K562 (cell line): ENCODE data around the gene SDF4. TPM values are rescaled to one million over a fixed set of nuclear protein-coding genes. Genes with fewer than 3 reads are reported as not detected.

Experiments
- ATAC-seq: fragments of 200-7000 bp; cut with Tn5 transposase; 3 replicates; pipeline ENCODE4 v1.9.1; 2020; ENCODE audit warnings: moderate library complexity
- BruUV-seq: library from RNA; stranded (reverse); fragments of 400-500 nt; replicated peaks from 2 replicates; lab custom pipeline; 2021; lab: Mats Ljungman, UMichigan
- CTCF ChIA-PET: fragments of 300-600 bp; formaldehyde crosslinking; extraction: SDS; loops from one replicate; lab custom pipeline; 2021; ENCODE audit warnings: low intra/inter-chr PET ratio; lab: Yijun Ruan, JAX
- POLR2A ChIA-PET: fragments of 300-600, 350-650 bp; sonication (Branson Sonifier 250); formaldehyde crosslinking; extraction: SDS; loops from one replicate; lab custom pipeline; 2021; ENCODE audit warnings: antibody characterized with exemption, inconsistent platforms; lab: Yijun Ruan, JAX
- DNase-seq, 4 experiments: peaks; one replicate each; pipeline versions ENCODE4 v3.0.0 to v3.0.0-alpha.2; 2011 to 2018; ENCODE audit warnings: low spot score in 3 of 4, mixed read lengths in 3 of 4; ENCODE audit errors: extremely low read depth in 1 of 4
- FAIRE-seq: peaks from 2 replicates; lab custom pipeline; 2011; peaks lifted over from hg19 to GRCh38; lab: Jason Lieb, UNC
- H2AFZ ChIP-seq: 2 replicates; pipeline ENCODE4 v1.6.0; 2011; ENCODE audit warnings: low read depth, low read length, control low read depth, inconsistent platforms
- H3K27ac ChIP-seq: fragments of 200-600 bp; 3 replicates; pipeline ENCODE4 v1.8.0; 2011; ENCODE audit warnings: low read depth, mild to moderate bottlenecking, control low read depth, inconsistent platforms, low read length, moderate library complexity, mixed read lengths; ENCODE audit errors: extremely low read depth
- H3K27me3 ChIP-seq, 2 experiments: fragments of 300-600 bp in 1 of 2; 2 replicates in 1 of 2; 3 replicates in 1 of 2; pipeline versions ENCODE4 v1.6.0 to v1.8.0; 2011; ENCODE audit warnings: inconsistent platforms in 2 of 2, low read length in 2 of 2, mild to moderate bottlenecking in 1 of 2, mixed read lengths in 1 of 2, moderate library complexity in 1 of 2; ENCODE audit not compliant: control insufficient read depth in 2 of 2, insufficient read depth in 2 of 2
- H3K36me3 ChIP-seq: fragments of 300-600 bp; 3 replicates; pipeline ENCODE4 v1.8.0; 2011; ENCODE audit warnings: mild to moderate bottlenecking, low read length, inconsistent platforms; ENCODE audit not compliant: control insufficient read depth, insufficient read depth
- H3K4me1 ChIP-seq, 2 experiments: fragments of 200-600 bp in 1 of 2; replicated peaks in 1 of 2; 2 replicates in 1 of 2; 3 replicates in 1 of 2; pipeline versions ENCODE4 v1.5.1 to v1.8.0; 2011; ENCODE audit warnings: inconsistent platforms in 2 of 2, low read length in 2 of 2, mild to moderate bottlenecking in 1 of 2, mixed read lengths in 1 of 2, moderate library complexity in 1 of 2; ENCODE audit not compliant: control insufficient read depth in 2 of 2, insufficient read depth in 2 of 2
- H3K4me2 ChIP-seq: 2 replicates; pipeline ENCODE4 v1.6.1; 2011; ENCODE audit warnings: low read length, control low read depth, inconsistent platforms, mixed read lengths; ENCODE audit not compliant: insufficient read depth
- H3K4me3 ChIP-seq: fragments of 200-600 bp; sonication (generic), shearing (Covaris generic); 2 replicates; pipeline ENCODE4 v1.5.1; 2016; ENCODE audit warnings: control low read depth, inconsistent platforms
- H3K79me2 ChIP-seq: fragments of 200-600 bp; 3 replicates; pipeline ENCODE4 v1.8.0; 2011; ENCODE audit warnings: low read length, inconsistent platforms; ENCODE audit not compliant: control insufficient read depth, insufficient read depth
- H3K9ac ChIP-seq, 2 experiments: 2 replicates each; pipeline versions ENCODE4 v1.6.0 to v1.6.1; 2011; ENCODE audit warnings: low read depth in 2 of 2, low read length in 2 of 2, control low read depth in 1 of 2, inconsistent platforms in 1 of 2, mild to moderate bottlenecking in 1 of 2, mixed read lengths in 1 of 2; ENCODE audit not compliant: insufficient read depth in 1 of 2
- H3K9me1 ChIP-seq: one replicate; pipeline ENCODE4 v1.6.0; 2011; ENCODE audit warnings: inconsistent platforms, mild to moderate bottlenecking, low read length, moderate library complexity; ENCODE audit not compliant: control insufficient read depth, insufficient read depth
- H3K9me3 ChIP-seq: replicated peaks from 2 replicates; pipeline ENCODE4 v1.5.1; 2011; ENCODE audit warnings: low read depth, low read length, inconsistent platforms; ENCODE audit not compliant: control insufficient read depth, insufficient read depth
- H4K20me1 ChIP-seq: replicated peaks from 2 replicates; pipeline ENCODE4 v1.6.1; 2011; ENCODE audit warnings: low read length, inconsistent platforms, mixed read lengths; ENCODE audit not compliant: control insufficient read depth, insufficient read depth
- ARNT ChIP-seq, 2 experiments: fragments of 450-650 bp; IDR thresholded peaks; 2 replicates each; pipeline ENCODE4 v1.6.1; 2016; ENCODE audit warnings: mild to moderate bottlenecking in 1 of 2
- BCL6 ChIP-seq: fragments of 250-450 bp; sonication (Bioruptor Pico); IDR thresholded peaks from 2 replicates; pipeline ENCODE4 v1.4.0; 2020
- CREBBP ChIP-seq: IDR thresholded peaks from one replicate; pipeline ENCODE4 v1.6.1; 2012; ENCODE audit warnings: low read depth, mild to moderate bottlenecking, control low read depth, inconsistent platforms, low read length
- DIDO1 ChIP-seq: fragments of 450-650 bp; IDR thresholded peaks from 2 replicates; pipeline ENCODE4 v1.6.1; 2016; ENCODE audit warnings: low read depth, missing biosample characterization, missing genetic modification characterization
- DNMT1 ChIP-seq: fragments of 450-650 bp; IDR thresholded peaks from 2 replicates; pipeline ENCODE4 v1.6.1; 2016; ENCODE audit warnings: antibody characterized with exemption, mild to moderate bottlenecking
- ESRRA ChIP-seq: fragments of 450-650 bp; IDR thresholded peaks from 2 replicates; pipeline ENCODE4 v1.6.1; 2014; ENCODE audit warnings: low read depth, mild to moderate bottlenecking, moderate library complexity, borderline replicate concordance
- FOS ChIP-seq: IDR thresholded peaks from 3 replicates; pipeline ENCODE4 v1.6.1; 2011; ENCODE audit not compliant: insufficient read length; ENCODE audit errors: extremely low read depth
- FOXJ2 ChIP-seq: fragments of 200-800 bp; sonication (Bioruptor generic); IDR thresholded peaks from 2 replicates; pipeline ENCODE4 v1.6.1; 2016; ENCODE audit warnings: missing genetic modification characterization, missing compliant biosample characterization
- HBP1 ChIP-seq: fragments of 450-650 bp; formaldehyde crosslinking; IDR thresholded peaks from 2 replicates; pipeline ENCODE4 v1.4.0; 2022; ENCODE audit warnings: missing genetic modification characterization
- KDM4B ChIP-seq, 2 experiments: fragments of 450-650 bp in 1 of 2; sonication (generic) in 1 of 2; IDR thresholded peaks; 2 replicates each; pipeline ENCODE4 v1.6.1; 2016 to 2017; ENCODE audit warnings: borderline replicate concordance in 2 of 2, antibody characterized with exemption in 1 of 2, low read depth in 1 of 2, mild to moderate bottlenecking in 1 of 2
- NCOA4 ChIP-seq: fragments of 450-650 bp; IDR thresholded peaks from 2 replicates; pipeline ENCODE4 v1.6.1; 2018; ENCODE audit warnings: mild to moderate bottlenecking; ENCODE audit not compliant: partially characterized antibody
- POU5F1 ChIP-seq: fragments of 150-350 bp; IDR thresholded peaks from 2 replicates; pipeline ENCODE4 v1.6.1; 2014; ENCODE audit warnings: borderline replicate concordance, low read length, low read depth, mild to moderate bottlenecking; ENCODE audit not compliant: partially characterized antibody
- PURB ChIP-seq: sonication (generic); formaldehyde crosslinking; IDR thresholded peaks from 2 replicates; pipeline ENCODE4 v1.9.0; 2021; ENCODE audit warnings: low read depth, mild to moderate bottlenecking, missing genetic modification reagents
- RBM34 ChIP-seq: fragments of 200-400 bp; formaldehyde crosslinking; IDR thresholded peaks from 2 replicates; pipeline ENCODE4 v1.6.1; 2018; ENCODE audit warnings: low read length, borderline replicate concordance; ENCODE audit not compliant: insufficient read depth
- WHSC1 ChIP-seq: IDR thresholded peaks from one replicate; pipeline ENCODE4 v1.6.1; 2012; ENCODE audit warnings: low read length, control low read depth, inconsistent platforms
- ZNF174 ChIP-seq: fragments of 250-450 bp; sonication (Bioruptor Pico); IDR thresholded peaks from 2 replicates; pipeline ENCODE4 v1.4.0; 2020; ENCODE audit warnings: mild to moderate bottlenecking
- ZNF347 ChIP-seq: fragments of 450-650 bp; formaldehyde crosslinking; IDR thresholded peaks from 2 replicates; pipeline ENCODE4 v1.4.0; 2020; ENCODE audit warnings: low read depth, mild to moderate bottlenecking, moderate library complexity
- ZNF57 ChIP-seq: fragments of 450-650 bp; formaldehyde crosslinking; IDR thresholded peaks from 2 replicates; pipeline ENCODE4 v1.4.0; 2020; ENCODE audit warnings: mild to moderate bottlenecking, moderate library complexity
- ZNF668 ChIP-seq: fragments of 250-450 bp; sonication (Bioruptor Pico); IDR thresholded peaks from 2 replicates; pipeline ENCODE4 v1.8.0; 2022; ENCODE audit warnings: mild to moderate bottlenecking, inconsistent platforms
- WGBS: fragments of 100-300 bp; shearing (Covaris generic); methylation state at CpG from one replicate; pipeline ENCODE4 v1.1.6; 2016; ENCODE audit warnings: low coverage, mixed read lengths; ENCODE audit not compliant: insufficient coverage; ENCODE audit errors: missing lambda C conversion rate; 5-methylcytosine and 5-hydroxymethylcytosine counted together
- in situ Hi-C: fragments of 300-500 bp; cut with MboI; formaldehyde crosslinking; loops from 4 replicates; pipeline ENCODE4 v1.15.0; 2018; ENCODE audit warnings: inconsistent platforms, mixed read lengths
- intact Hi-C: fragments of 100-400 bp; cut with micrococcal nuclease; formaldehyde crosslinking; loops from 2 replicates; pipeline ENCODE4 v1.14.2; 2022
- polyA plus RNA-seq, 8 experiments: library from polyadenylated mRNA; depleted of rRNA in 4 of 8; stranded (reverse) in 5 of 8; unstranded in 3 of 8; fragments of >200 nt; fragmentation: Nextera tagmentation in 2 of 8; fragmentation: Illumina TruSeq in 1 of 8; extraction: Ambion mirVana in 2 of 8; extraction: Trizol in 1 of 8; gene quantifications; 2 replicates each; pipeline versions ENCODE4 v1.2.1 to v1.2.3, GENCODE V29; 2011 to 2014; ENCODE audit warnings: inconsistent platforms in 1 of 8, missing spikeins in 1 of 8
- total RNA-seq, 7 experiments: library from RNA; depleted of rRNA in 6 of 7; stranded (reverse); fragments of >200 nt in 6 of 7; fragmentation: Illumina TruSeq in 2 of 7; extraction: Trizol in 2 of 7; gene quantifications; 2 replicates each; pipeline versions ENCODE4 v1.2.1 to v1.2.3, GENCODE V29; 2011 to 2021; ENCODE audit warnings: low replicate concordance in 1 of 7

The SDF4 gene
- total and polyA plus RNA-seq, 9 of the 15 experiments (the other 6 are each of a cell fraction or from before 2014, with no cell fraction given), result 0.35 to 160 (median 65.2) TPM

DNA sequence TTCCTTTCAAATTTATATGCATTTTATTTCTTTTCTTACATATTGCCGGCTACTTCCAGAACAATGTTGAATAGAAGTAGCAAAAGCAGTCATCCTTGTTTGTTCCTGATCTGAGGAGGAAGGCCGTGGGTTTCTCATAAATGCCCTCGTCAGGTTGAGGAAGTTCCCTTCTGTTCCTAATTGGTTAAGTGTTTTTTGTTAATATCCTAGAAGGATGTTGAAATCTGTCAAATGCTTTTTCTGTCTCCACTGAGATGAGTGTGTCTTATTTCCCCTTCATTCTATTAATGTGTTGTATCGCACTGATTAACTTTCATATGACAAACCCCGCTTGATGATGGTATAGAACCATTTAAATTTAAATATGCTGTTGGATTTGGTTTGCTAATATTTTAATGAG is 42.7 kb downstream of the SDF4 start:
- Histone ChIP-seq H4K20me1 (no peaks in the 10 kb centered on the region), H3K27ac (no peak overlapping the region), H3K4me3 (no peak overlapping the region), H3K79me2 (no peaks in the 10 kb centered on the region), H2AFZ (no peak overlapping the region), H3K9me3 (no peaks in the 10 kb centered on the region; the same call in 1 of the 2 replicates)
- BruUV-seq, result no TSS peak
- ChIA-PET POLR2A (no interaction called here), CTCF (no interaction called here)
- FAIRE-seq, result no peak
- in situ Hi-C loops, result no loop called here
- no peak for TF ChIP-seq ZNF174 (CRISPR knock-in tag)
- TF ChIP-seq NCOA4, result no peak
- TF ChIP-seq POU5F1, result no peak
- no peak for TF ChIP-seq KDM4B (IDR thresholded peaks at IDR 0.05; ENCODE audit: borderline replicate concordance in 2 of 2, low read depth in 1 of 2)
- TF ChIP-seq ZNF668 (CRISPR knock-in tag), result no peak
- TF ChIP-seq DIDO1, result no peak
- TF ChIP-seq WHSC1, result no peak
- TF ChIP-seq, all 486 proteins: peak for 0
- H3K4me2 ChIP-seq, result no peak overlapping the region
- H3K36me3 ChIP-seq, result no peaks in the 10 kb centered on the region
- WGBS, result 25% methylated on average over 5 of the region's 5 CpGs
- ATAC-seq, result no peak
- H3K27me3 ChIP-seq, result no peaks in the 10 kb centered on the region; a peak in 1 of 5 replicates
- peaks cover 10 to 16% of the 10 kb centered on the region in 2 experiments for H3K4me1 ChIP-seq
- intact Hi-C loops, result no loop called here
- H3K9ac ChIP-seq, result no peak overlapping the region
- no peak for DNase-seq
- H3K9me1 ChIP-seq, result no peaks in the 10 kb centered on the region

GRCh38 chr1:1187938-1188337 is 43.9 kb downstream of the SDF4 start:
- CTCF ChIA-PET, result no interaction called here
- H2AFZ ChIP-seq, result no peak overlapping the region
- H3K4me3 ChIP-seq, result no peak overlapping the region
- H3K9me3 ChIP-seq, result no peaks in the 10 kb centered on the region; the same call in 1 of the 2 replicates
- H3K9me1 ChIP-seq, result no peaks in the 10 kb centered on the region
- intact Hi-C loops, result no loop called here
- no peaks in the 10 kb centered on the region for H4K20me1 ChIP-seq
- in situ Hi-C loops, result no loop called here
- H3K4me1 ChIP-seq, result peaks cover 10 to 27% of the 10 kb centered on the region in 2 experiments
- H3K79me2 ChIP-seq, result no peaks in the 10 kb centered on the region
- no peak for DNase-seq
- no TSS peak for BruUV-seq
- H3K36me3 ChIP-seq, result no peaks in the 10 kb centered on the region
- H3K9ac ChIP-seq, result no peak overlapping the region
- H3K27ac ChIP-seq, result no peak overlapping the region
- ATAC-seq, result no peak
- FAIRE-seq, result no peak
- H3K4me2 ChIP-seq, result no peak overlapping the region
- POLR2A ChIA-PET, result interaction anchor here (0.6 to 0.9 kb wide), 2 partner anchors 10 to 16 kb away, joined by 3 to 4 read pairs; no protein-coding TSS in a partner anchor
- H3K27me3 ChIP-seq, result no peaks in the 10 kb centered on the region; a peak in 1 of 5 replicates
- TF ChIP-seq CREBBP, result no peak
- TF ChIP-seq ARNT (IDR thresholded peaks at IDR 0.05), result no peak
- no peak for TF ChIP-seq BCL6 (CRISPR knock-in tag)
- TF ChIP-seq DNMT1, result no peak
- TF ChIP-seq HBP1 (CRISPR knock-in tag), result no peak
- TF ChIP-seq PURB, result no peak
- TF ChIP-seq ZNF347 (CRISPR knock-in tag), result no peak
- no peak for TF ChIP-seq ESRRA
- no peak for TF ChIP-seq FOXJ2
- no peak for TF ChIP-seq FOS
- no peak for TF ChIP-seq RBM34
- TF ChIP-seq ZNF57 (CRISPR knock-in tag), result no peak
